ENCODE results near the gene CBX2. TPM values are rescaled to one million over a fixed set of nuclear protein-coding genes. Genes with fewer than 3 reads are reported as not detected.

The CBX2 gene
- total RNA-seq, 1 experiment from 2014 or later: 79.4 TPM

DNA sequence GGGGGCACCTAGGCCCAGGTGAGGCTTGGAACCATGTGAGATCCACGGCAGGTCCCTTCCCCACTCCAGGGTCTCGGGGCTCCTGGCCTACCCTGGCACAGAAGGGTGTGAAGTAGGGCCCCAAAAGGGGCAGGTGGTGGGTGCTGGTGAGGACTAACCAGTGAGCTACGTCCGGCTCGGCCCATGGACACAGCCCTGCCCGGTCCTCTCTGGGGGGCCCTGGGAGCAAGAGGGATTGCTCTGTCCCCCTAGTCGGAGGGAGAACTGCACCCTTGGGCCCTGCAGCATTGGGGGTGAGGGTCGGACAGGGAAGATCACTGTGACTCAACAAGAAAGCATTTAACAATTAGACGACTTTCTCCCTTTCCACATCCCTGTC lies 44.3 kb upstream of the CBX2 start:
- no peak for DNase-seq
- Histone ChIP-seq H4K8ac (replicated peaks; ENCODE audit: insufficient read length, low read depth, low read length) (no peak overlapping the region), H3K27me3 (ENCODE audit: insufficient read depth, low read length) (no peaks in the 10 kb centered on the region; the same call in 1 of the 2 replicates), H3K79me2 (ENCODE audit: insufficient read depth, low read length) (no peaks in the 10 kb centered on the region), H3K14ac (ENCODE audit: insufficient read depth, low read length) (no peak overlapping the region; the same call in 1 of the 2 replicates), H3K9ac (ENCODE audit: extremely low read depth, insufficient read length, low read length) (no peak overlapping the region), H3K18ac (ENCODE audit: insufficient read length, low read depth, low read length) (no peak overlapping the region), H3T11ph (ENCODE audit: low read length) (no peak overlapping the region), H4K5ac (ENCODE audit: insufficient read length, low read depth, low read length) (no peak overlapping the region), H3K9me3 (ENCODE audit: control insufficient read depth, low read depth, low read length) (no peaks in the 10 kb centered on the region), H3K79me1 (ENCODE audit: insufficient read depth, low read depth, low read length, poor library complexity, severe bottlenecking) (no peaks in the 10 kb centered on the region), H4K20me1 (ENCODE audit: control insufficient read depth, insufficient read depth, insufficient read length) (no peaks in the 10 kb centered on the region), H3K27ac (ENCODE audit: insufficient read length, low read depth, low read length) (no peak overlapping the region), H2BK20ac (ENCODE audit: low read depth, low read length, poor library complexity, severe bottlenecking) (no peak overlapping the region), H2BK12ac (ENCODE audit: insufficient read length, low read depth, low read length) (no peak overlapping the region), H2BK15ac (ENCODE audit: low read depth, low read length) (no peak overlapping the region), H3K4me1 (ENCODE audit: insufficient read depth, low read length) (no peaks in the 10 kb centered on the region), H3K4ac (ENCODE audit: low read depth, low read length) (no peak overlapping the region), H3K56ac (ENCODE audit: insufficient read length, low read depth, low read length) (no peak overlapping the region), H3K23me2 (ENCODE audit: insufficient read length, low read depth, low read length, poor library complexity, severe bottlenecking) (no peaks in the 10 kb centered on the region), H2AK5ac (ENCODE audit: insufficient read length, low read length) (no peak overlapping the region), H2BK120ac (ENCODE audit: low read depth, low read length, poor library complexity, severe bottlenecking) (no peak overlapping the region), H2BK5ac (ENCODE audit: insufficient read length, low read length) (no peak overlapping the region), H2AFZ (ENCODE audit: low read length) (no peak overlapping the region), H4K91ac (ENCODE audit: insufficient read length, low read depth, low read length) (no peak overlapping the region), H3K23ac (ENCODE audit: insufficient read length, low read depth, low read length) (no peak overlapping the region), H3K4me2 (ENCODE audit: insufficient read depth, insufficient read length, low read length) (no peak overlapping the region)
- TF ChIP-seq, protein P1, sequence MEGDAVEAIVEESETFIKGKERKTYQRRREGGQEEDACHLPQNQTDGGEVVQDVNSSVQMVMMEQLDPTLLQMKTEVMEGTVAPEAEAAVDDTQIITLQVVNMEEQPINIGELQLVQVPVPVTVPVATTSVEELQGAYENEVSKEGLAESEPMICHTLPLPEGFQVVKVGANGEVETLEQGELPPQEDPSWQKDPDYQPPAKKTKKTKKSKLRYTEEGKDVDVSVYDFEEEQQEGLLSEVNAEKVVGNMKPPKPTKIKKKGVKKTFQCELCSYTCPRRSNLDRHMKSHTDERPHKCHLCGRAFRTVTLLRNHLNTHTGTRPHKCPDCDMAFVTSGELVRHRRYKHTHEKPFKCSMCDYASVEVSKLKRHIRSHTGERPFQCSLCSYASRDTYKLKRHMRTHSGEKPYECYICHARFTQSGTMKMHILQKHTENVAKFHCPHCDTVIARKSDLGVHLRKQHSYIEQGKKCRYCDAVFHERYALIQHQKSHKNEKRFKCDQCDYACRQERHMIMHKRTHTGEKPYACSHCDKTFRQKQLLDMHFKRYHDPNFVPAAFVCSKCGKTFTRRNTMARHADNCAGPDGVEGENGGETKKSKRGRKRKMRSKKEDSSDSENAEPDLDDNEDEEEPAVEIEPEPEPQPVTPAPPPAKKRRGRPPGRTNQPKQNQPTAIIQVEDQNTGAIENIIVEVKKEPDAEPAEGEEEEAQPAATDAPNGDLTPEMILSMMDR (conservative IDR thresholded peaks at IDR 0.05): no peak
- H3K4me3 Mint-ChIP-seq: no peak overlapping the region
- peaks cover 30% of the 10 kb centered on the region for H3K27me3 Mint-ChIP-seq (ENCODE audit: low read depth)
- H3K9me3 Mint-ChIP-seq: no peaks in the 10 kb centered on the region; a peak in 1 of 5 replicates
- WGBS (ENCODE audit: extremely low coverage, insufficient read length, low lambda C conversion rate): no CpG with 5 or more reads among the region's 9 CpGs
- H3K27ac Mint-ChIP-seq: no peak overlapping the region; a peak in 1 of 7 replicates
- H3K4me1 Mint-ChIP-seq: peaks cover 0 to 2% of the 10 kb centered on the region in 2 experiments; a peak in 1 of 4 replicates
- H3K36me3 Mint-ChIP-seq (ENCODE audit: insufficient read depth in 1 of 3, low read depth in 3 of 3): no peaks in the 10 kb centered on the region; a peak in 1 of 7 replicates
